Amniotic epithelial cell (primary cell): Measurements from ENCODE around the gene BICRA.
"Not testable (repeated sequence)": the region's sequence is repeated elsewhere in the genome, so short reads cannot be mapped to it uniquely, and the experiment has no call there.

ENCODE experiments used
- DNase-seq: peaks from one replicate; pipeline ENCODE4 v3.0.0-alpha.2; 2010; ENCODE audit warnings: low read depth

Gene BICRA

DNA sequence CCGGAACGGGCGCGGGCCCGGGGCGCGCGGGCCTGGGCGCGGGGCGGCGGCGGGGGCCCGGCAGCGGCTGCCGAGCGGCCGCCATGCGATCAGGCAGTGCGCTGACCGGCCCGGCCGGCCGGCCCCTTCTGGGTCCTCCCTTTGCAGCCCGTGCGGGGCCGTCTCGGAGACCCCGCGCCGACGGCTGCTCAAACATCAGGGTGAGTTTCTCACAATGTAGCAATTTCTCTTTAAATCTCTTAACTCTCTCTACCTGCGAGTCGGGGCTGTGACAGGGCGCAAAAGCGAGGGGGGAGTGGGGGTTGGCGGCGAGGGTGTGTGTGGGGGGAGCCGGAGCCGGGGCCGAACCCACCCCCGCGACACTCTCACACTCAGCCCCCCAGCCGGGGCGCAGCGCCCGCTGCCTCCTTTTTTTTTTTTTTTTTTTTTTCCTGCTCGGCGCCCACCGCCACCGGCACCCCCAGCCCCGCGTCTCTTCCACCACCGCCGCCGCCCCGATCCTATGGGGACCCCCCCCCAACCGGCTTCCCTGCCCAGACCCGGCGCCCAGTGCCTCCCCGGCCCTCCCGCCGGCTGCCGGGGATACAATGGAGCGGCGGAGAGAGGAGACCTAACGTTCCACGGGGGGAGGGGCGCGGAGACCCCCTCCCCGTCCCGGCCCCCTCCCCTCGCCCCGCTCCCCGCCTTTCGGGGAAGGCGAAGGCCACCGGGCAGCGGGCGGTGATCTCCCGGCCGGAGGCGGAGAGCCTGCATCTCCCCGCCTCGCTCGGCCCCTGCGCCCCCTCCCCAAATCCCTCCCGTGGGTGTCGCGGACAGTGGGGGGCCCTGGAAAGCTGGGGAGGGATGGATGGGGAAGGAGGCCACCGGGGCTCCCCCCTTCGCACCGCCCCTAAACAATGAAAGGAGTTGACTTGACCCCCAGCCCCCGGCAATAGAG, at the start of gene BICRA:
Gene BICRA (plus strand): TSS at position 166 of the 937 bp plus-strand sequence. CDS start 64,441 bp downstream, outside the sequence.
- DNase-seq, result peak; percentile 74

DNA sequence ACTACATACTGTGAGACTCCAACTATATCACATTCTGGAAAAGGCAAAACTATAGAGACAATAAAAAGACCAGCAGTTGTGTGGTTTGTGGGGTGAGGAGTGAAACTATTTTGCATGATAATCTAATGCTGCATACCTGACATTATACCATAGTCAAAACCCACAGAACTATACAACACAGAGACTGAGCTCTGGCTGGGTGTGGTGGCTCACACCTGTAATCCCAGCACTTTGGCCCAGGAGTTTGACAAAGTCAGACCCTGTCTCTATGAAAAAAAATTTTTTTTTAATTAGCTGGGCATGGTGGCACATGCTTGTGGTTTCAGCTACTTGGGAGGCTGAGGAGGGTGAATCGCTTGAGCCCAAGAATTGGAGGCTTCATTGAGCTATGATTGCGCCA, 47.9 kb upstream of the BICRA start:
- DNase-seq, result no peak

DNA sequence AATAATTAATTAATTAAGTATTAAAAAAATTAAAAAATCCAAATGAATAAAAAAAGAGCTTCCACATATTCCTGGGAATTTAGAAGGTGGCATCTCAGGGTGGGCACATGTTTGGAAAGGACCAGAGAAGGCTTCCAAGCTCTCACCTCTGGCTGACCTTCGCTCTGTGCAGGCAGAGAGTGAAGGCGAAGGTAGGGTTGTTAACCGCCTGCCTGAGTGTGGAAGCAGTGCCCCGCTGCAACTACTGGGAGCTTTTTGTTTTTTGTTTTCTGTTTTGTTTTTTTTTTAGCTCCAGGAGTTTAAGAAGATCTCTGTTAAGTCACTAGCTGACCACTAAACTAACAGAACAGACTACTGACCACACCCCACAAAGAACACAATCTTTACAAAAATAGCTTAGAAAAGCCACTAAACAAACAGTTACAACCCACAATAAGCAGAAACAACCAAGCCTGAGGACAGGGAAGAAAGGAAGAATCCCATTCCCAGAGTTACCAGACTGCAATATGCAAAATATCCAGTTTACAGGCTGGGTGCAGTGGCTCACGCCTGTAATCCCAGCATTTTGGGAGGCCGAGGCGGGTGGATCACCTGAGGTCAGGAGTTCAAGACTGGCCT, 47.4 kb upstream of the BICRA start:
- no peak for DNase-seq

DNA sequence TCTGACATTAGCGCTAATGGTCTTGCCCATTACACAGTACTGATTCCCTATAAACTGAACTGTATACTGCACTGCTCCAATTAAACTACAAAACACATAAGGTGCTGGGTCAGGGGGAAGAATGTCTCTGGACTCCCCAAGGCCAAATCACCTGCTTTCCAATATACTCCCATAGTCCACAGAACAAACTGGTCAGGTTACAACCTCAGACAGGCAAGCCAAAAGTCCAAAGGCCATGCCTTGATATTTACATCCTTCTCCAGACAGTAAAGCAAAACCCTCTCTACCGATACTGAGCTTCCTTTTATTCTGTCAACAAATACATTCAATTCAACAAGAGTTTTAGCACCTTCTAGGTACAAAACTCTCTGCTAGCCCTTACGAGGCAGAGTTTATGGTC, 44.9 kb upstream of the BICRA start:
- DNase-seq, result no peak

DNA sequence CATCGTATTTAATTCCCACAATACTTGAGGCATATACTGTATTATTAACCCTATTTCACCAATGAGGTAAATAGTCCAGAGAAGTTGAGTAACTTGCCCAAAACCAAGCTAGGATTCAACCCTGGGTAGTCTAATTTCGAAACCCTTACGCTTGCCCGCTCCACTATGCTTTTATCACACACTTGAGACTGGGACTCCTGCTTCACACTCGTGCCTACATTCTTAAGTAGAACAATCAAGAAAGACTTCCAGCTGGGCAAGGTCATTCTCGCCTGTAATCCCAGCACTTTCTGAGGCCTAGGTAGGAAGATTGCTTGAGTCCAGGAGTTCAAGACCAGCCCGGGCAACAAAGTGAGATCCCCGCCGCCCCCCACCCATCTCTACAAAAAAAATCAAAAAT, 39.6 kb upstream of the BICRA start:
- no peak for DNase-seq

DNA sequence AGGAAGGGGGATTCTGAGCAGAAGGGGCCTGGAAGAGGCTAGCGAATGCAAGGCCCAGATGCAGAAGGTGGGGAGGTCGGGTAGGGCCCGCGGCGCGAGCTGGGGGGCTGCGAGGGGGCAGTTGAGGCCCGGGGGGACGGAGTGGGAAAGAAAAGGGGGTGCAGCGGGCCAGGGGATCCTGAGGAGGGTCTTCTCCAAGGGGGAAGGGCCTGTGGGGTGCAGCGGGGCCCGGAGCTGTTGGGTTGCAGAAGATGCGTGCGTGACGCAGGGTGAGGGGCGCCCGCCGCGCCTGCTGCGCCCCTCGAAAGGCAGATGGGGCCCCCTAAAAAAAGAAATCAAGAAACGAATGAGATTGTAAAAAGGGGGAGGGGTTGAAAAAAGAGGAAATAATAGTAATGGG, 36.3 kb upstream of the BICRA start:
- DNase-seq, result no peak

DNA sequence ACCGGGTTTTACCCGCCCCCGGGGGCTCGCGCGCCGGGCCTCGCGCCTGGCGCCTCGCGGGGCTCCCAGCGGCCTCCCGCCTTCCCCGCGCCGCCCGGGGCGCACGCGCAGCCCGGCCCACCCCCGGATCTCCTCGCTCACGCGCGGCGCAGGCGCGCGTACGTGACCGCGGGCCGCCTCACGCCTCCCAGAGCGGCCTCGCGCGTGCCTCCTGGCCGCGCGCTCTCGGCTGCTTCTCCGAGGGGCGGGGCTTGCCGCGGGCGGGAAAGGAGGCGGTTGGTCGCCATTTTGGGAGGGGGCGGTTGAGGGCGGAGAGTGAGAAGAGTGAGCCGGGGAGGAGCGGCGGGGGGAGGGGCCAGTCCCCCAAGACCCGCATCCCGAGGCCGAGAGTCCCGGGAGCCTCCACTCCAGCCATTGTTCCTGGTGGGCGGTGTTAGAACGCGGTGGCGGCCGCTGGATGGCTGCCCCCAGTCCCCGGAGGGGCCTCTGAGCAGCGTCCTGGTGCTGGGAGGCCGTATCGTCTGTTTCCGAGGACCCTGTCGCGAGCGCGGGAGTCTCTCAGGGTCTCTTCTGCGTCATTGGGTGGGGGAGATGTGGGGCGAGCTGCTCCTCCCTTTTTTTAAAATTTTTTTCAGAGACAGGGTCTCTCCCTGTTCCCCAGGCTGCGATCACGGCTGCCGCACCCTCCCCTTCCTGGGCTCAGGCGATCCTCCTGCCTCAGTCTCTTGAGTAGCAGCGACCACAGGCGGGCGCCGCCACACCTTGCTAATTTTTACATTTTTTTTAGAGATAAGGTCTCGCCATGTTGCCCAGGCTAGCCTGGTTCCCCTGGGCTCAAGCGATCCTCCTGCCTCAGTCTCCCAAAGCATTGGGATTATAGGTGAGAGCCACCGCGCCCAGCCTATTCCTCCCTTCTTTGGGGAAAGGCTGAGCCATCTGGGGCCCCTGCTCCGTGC, 35.6 kb upstream of the BICRA start, which contains the start of gene ZNF541:
Gene ZNF541 (minus strand): TSS at position 78 of the 956 bp plus-strand sequence. CDS start 17,292 bp downstream, outside the sequence.
- peak; percentile 15 for DNase-seq

DNA sequence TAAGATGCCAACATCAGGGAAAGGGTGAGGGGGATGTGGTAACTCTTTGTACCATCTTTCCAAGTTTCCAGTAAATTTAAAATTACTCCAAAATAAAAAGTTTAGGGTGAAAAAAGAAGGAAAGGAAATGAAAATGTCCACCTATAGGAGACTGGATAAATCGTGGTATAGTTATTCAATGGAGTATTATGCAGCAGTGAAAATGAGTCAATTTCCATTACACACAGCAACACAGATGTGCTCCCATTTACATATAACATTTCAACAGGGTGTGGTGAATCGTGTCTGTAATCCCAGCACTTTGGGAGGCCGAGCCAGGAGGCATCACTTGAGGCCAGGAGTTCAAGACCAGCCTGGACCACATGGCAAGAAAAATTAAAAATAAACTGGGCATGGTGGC, 28.5 kb upstream of the BICRA start:
- no peak for DNase-seq

DNA sequence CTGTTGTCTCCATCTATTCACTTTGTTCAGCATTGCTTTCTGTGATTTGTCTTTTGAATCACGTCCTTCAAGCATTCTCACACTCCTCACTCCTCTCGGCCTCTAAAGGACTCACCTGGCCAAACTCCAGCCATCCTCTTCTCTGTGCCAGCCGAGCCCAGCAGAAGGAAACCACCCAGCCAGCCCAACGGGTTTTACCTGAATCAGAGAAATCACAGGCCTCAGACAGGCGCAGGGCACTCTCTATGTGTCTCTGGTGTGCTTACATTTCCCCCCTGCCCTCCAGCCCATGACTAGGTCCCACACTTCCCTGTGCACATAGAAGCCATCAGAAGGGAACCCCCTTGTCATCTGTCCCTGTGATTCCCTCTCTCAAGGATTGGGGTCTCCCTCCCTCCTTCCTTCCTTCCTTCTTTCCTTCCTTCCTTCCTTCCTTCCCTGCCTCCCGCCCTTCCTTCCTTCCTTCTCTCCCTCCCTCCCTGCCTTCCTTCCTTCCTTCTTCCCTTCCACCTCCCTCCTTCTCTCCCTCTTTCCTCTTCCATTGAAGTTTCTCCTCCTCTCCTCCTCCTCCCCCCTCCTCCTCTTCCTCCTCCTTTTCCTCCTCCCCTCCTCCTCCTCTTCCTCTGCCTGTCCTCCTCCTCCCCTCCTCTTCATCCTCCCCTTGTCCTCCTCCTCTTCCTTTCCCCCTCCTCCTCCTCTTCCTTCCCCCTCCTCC, 27.2 kb upstream of the BICRA start:
- no peak for DNase-seq

DNA sequence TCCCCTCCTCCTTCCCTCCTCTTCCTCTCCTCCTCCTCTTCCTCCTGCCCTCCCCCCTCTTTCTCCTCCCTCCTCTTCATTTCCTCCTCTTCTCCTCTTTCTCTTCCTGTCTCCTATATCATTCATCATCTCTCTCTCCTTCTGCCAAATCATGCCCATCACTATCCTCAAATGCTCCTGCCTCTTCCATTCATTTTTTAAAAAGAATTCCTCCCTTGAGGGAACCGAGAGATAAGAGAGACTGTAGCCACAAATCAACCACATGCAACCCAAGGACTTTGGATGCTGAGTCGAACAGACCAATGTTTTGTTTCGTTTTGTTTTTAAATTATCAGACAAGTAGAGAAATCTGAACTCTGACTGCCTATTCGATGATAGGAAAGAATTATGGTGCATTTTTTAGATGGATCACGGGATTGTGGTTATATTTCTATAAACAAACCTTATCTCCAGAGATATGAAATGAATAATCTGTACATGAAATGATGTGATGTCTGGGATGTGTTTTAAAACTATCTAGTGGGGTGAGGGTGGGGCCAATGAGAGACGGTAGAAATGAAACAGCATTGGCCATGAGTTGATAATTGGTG, 26.5 kb upstream of the BICRA start:
- DNase-seq, result peak; percentile 99

DNA sequence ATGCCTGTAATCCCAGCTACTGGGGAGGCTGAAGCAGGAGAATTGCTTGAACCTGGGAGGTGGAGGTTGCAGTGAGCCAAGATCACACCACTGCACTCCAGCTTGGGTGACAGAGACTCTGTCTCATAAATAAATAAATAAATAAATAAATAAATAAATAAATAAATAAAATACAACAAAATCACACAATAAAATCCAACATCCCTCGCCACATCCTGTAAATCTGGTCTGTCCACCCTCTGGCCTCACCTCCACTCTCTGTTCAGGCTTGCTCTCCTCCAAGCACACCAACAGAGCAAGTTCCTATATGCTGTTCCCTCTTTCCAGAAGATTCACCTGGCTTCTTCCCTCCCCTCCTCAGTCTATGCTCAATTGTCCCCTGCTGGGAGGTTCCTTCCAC, 25.8 kb upstream of the BICRA start:
- not testable (repeated sequence) for DNase-seq

DNA sequence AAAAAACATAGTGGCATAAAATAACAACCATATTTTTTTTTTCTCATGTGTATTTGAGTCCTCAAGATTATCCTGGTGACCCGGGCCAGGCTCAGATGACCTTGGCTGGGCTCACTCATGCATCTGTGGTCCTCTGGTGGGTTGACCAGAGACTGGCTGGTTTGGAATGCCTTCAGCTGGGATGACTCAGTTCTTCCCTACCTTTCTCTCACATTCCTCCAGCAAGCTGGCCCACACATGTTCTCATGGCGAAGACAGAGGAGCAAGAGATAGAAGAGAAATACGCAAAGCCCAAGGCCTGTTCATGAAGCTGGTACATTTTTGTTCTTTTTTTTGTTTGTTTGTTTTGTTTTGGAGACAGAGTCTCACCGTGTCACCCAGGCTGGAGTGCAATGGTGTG, 21.6 kb upstream of the BICRA start:
- peak; percentile 62 for DNase-seq

DNA sequence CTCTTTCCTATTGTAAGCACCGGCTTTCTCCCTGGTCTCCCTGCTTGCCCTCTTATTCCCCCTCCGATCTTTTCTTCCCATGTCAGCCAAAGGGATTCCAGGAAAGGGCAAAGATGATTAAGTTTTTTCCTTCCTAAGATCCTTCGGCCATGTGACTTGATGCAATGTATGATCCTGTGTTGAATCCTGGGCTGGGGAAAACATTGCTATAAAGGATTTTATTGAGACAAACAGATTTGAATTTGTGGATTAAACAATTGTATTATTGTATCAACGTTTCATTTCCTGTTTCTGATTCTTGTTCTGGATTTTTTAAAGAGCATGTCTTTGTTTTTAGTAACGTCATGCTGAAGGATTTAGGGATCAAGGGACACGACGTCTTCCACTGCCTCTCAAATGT, 19.1 kb upstream of the BICRA start:
- no peak for DNase-seq

DNA sequence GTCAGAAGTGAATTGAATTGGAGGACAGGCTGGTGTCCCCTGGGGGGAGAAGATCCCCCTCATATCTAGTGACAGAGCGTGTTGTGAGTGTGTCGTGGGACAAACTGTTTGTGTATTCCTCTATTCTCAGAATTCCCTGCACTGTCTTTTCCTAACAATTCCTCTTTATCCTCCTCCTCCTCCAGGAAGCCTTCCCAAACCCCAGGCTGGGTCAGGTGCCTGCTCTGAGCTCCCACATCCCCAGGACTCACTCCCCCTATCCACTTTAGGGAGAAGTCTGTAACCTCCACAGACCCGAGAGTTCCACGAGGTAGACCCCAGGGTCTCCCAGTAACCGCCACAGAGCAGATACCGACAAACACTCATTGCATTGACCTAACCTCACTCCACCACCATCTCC, 15.1 kb upstream of the BICRA start:
- DNase-seq, result no peak

DNA sequence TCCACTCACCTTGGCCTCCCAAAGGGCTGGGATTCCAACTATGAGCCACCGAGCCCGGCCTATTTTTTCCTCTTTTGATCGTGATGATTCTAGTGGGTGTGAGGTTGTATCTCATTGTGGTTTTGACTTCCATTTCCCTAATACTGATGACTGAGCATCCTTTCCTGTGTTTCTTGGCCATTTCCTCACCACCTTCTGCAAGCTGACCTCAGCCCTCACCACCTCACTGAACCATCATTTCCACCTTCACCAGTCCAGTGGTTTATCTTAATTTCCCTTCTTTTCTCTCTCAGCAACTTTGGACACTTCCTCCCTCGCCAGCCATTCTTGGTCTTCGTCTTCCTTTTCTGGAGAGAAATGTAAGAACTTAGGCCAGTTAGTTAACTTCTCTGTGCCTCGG, 13.0 kb upstream of the BICRA start:
- no peak for DNase-seq

DNA sequence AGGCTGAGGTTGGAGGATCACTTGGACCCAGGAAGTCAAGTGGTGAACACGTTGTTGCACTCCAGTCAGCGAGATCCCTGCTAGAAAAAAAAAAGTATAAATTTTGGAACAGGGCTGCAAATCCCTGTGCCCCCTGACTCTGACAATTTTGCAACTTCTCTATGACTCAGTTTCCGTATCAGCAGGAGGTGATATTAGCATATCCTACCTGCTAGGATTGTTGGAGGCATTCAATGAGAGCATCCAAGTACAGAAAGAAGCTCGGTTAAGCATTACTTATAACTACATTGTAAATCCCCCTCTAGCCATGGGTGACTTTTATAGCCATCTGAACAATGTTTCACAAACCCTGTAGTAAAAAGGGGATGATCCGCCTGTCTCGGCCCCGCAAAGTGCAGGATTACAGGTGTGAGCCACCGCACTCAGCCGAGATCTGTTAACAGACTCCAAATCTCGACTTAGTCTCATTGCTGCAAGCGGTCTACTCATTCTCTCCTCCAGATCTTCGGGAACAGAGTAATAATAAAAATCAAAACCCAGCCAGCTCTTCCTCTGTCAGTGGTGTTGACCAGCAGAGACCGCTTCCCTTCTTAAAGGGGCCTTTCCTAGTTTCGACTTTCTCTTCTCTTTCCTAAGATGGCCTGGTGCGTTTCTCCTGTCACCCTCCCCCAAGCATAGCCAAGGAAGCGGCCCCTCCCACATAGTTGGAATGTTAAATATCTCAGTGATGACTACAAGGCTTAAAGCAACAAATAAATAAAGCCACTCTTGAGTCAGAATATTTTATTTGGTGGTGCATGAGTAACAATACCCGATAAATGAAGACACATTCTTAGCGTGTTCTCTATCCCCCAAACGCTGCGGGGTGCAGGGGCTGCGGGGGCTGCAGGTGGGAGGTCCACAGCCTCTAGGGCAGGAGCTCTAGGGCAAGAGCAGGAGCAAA, 10.3 kb upstream of the BICRA start:
- peak; percentile 97 for DNase-seq

DNA sequence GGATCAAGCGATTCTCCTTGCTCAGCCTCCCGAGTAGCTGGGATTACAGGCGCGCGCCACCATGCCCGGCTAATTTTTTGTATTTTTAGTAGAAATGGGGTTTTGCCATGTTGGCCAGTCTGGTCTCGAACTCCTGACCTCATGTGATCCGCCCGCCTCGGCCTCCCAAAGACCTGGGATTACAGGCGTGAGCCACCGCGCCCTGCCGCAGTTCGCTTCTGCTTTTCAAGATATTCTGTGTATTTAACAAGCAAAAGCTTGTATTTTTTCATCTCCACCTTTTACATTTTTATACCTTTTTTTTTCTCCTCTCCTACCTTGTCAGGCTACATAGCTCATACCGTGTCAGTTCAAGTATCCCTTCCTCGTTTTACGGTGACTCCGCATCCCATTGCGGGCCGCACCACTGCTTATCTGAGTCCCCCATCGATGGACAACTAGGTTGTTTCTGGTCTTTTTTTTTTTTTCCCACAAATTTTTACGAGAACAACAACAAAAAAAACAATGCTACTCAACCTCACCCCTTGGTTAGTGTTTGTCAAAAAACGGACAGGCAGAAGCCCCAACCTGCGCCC, 9.2 kb upstream of the BICRA start:
- DNase-seq, result not testable (repeated sequence)

DNA sequence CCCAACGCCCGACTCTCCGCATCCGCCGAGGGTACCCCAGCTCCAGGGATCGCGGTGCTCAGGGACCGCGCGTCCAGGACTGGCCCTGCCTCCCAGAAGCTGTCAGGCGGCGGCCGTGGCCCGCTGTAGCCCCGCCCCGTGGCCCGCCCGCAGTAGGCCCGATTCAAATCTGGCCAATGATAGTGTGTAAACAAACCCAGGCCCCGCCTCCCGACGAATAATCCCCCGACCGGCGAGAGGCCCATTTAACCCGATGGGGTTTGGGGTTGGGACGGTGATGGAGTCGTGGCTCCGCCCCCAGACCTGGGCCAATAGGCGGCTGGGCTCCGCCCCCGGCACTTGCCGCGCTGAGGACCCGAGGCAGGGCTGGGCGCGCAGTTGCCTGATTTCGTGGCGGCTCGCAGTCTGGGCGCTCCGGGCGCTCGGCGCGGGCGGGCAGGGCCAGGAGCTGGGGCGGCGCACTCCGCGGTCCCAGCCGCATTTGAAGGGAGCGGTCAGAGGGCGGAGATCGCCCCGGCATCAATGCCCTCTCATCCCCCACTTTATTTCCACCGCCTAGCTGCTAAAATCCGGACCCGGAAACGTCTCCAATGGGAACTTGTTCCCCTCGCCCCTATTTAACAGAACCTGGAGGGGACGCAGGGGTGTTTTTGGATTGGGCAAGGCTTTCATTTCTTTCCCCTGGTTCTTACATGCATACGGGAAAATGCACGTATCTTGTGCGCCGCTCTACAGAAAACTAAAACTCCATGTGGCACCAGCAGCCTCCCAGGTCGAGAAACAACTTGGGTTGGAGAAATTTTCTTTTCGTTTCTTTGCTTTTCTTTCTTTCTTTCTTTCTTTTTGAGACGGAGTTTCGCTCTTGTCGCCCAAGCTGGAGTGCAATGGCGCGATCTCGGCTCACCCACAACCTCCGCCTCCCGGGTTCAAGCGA, 8.4 kb upstream of the BICRA start:
- DNase-seq, result peak; percentile 98
